NB4 (cell line): ENCODE results near the gene GRID2.
"Not testable (repeated sequence)": the region's sequence is repeated elsewhere in the genome, so short reads cannot be mapped to it uniquely, and the experiment has no call there.

ENCODE experiments used
- DNase-seq: peaks from one replicate; pipeline ENCODE4 v3.0.0; 2010; ENCODE audit warnings: low read depth
- H3K4me3 ChIP-seq: one replicate; pipeline ENCODE4 v1.5.1; 2011; ENCODE audit warnings: mild to moderate bottlenecking, low read depth, low read length, moderate library complexity
- CTCF ChIP-seq: IDR thresholded peaks from one replicate; pipeline ENCODE4 v1.5.1; 2012; ENCODE audit warnings: low read depth, low read length
- MAX ChIP-seq: IDR thresholded peaks from 2 replicates; pipeline ENCODE4 v1.6.1; 2011; ENCODE audit warnings: low read depth, low read length
- MYC ChIP-seq: IDR thresholded peaks from 2 replicates; pipeline ENCODE4 v1.6.1; 2011; ENCODE audit warnings: low read depth, low read length
- POLR2A ChIP-seq: IDR thresholded peaks from 2 replicates; pipeline ENCODE4 v1.6.1; 2011; ENCODE audit warnings: mild to moderate bottlenecking; ENCODE audit not compliant: insufficient read length; ENCODE audit errors: extremely low read depth

Gene GRID2

GRCh38 chr4:92265798-92266197 is 38.0 kb upstream of the GRID2 start:
- no peak overlapping the region for H3K4me3 ChIP-seq
- TF ChIP-seq POLR2A: no peak
- TF ChIP-seq MYC: no peak
- TF ChIP-seq MAX: no peak
- no peak for TF ChIP-seq CTCF
- DNase-seq: no peak

GRCh38 chr4:92266521-92266920 is 37.2 kb upstream of the GRID2 start:
- no peak for DNase-seq
- TF ChIP-seq MAX (no peak), POLR2A (no peak), MYC (no peak), CTCF (no peak)
- H3K4me3 ChIP-seq: no peak overlapping the region

GRCh38 chr4:92268642-92269041 is 35.1 kb upstream of the GRID2 start:
- TF ChIP-seq MAX (no peak), CTCF (no peak), POLR2A (no peak), MYC (no peak)
- no peak overlapping the region for H3K4me3 ChIP-seq
- no peak for DNase-seq

GRCh38 chr4:92270908-92271307 is 32.9 kb upstream of the GRID2 start:
- TF ChIP-seq MAX (no peak), POLR2A (no peak), MYC (no peak), CTCF (no peak)
- no peak for DNase-seq
- no peak overlapping the region for H3K4me3 ChIP-seq

GRCh38 chr4:92271551-92271950 is 32.2 kb upstream of the GRID2 start:
- DNase-seq, H3K4me3 ChIP-seq: not testable (repeated sequence)

- not testable (repeated sequence) for H3K4me3 ChIP-seq, DNase-seq
Observed at GRCh38 chr4:92277057-92277881, 26.5 kb upstream of the GRID2 start.

- no peak for TF ChIP-seq POLR2A
- TF ChIP-seq MYC: no peak
- TF ChIP-seq CTCF: no peak
- no peak overlapping the region for H3K4me3 ChIP-seq
- no peak for DNase-seq
Observed at GRCh38 chr4:92279296-92279695, 24.5 kb upstream of the GRID2 start.
